Colonic mucosa (tissue), 4 donors: ENCODE measurements around the gene HOXB13. TPM values are rescaled to one million over a fixed set of nuclear protein-coding genes. Genes with fewer than 3 reads are reported as not detected.

Experiments used
- DNase-seq: peaks from one replicate; pipeline ENCODE4 v3.0.0-alpha.2; 2020
- H3K27ac ChIP-seq: fragments of 200-600 bp; one replicate; pipeline ENCODE4 v1.8.0; 2021
- H3K27me3 ChIP-seq: fragments of 200-600 bp; one replicate; pipeline ENCODE4 v1.8.0; 2021
- H3K36me3 ChIP-seq: fragments of 200-600 bp; one replicate; pipeline ENCODE4 v1.8.0; 2021
- H3K4me1 ChIP-seq: fragments of 200-600 bp; one replicate; pipeline ENCODE4 v1.8.0; 2021; ENCODE audit warnings: mild to moderate bottlenecking
- H3K4me3 ChIP-seq: fragments of 200-600 bp; one replicate; pipeline ENCODE4 v1.8.0; 2021
- H3K9ac ChIP-seq, 2 donors: one replicate each; pipeline ENCODE4 v1.7.0; 2013; ENCODE audit warnings: control low read depth in 2 of 2, low read depth in 2 of 2, low read length in 2 of 2
- H3K9me3 ChIP-seq: fragments of 200-600 bp; one replicate; pipeline ENCODE4 v1.8.0; 2021
- intact Hi-C: fragments of 100-400 bp; cut with DNase I; formaldehyde crosslinking; loops from one replicate; pipeline ENCODE4 v1.14.1; 2022
- total RNA-seq, 2 donors: library from RNA; stranded (reverse); fragmentation: NEBNext Ultra II Directional in 1 of 2; extraction: Animal tissue kit (Norgen Biotek cat#: 25700) in 1 of 2; gene quantifications; one replicate each; pipeline ENCODE4 v1.2.1, GENCODE V29; 2021
- TF ChIP-seq, protein P1 (sequence below): fragments of 200-600 bp; IDR thresholded peaks from one replicate; pipeline ENCODE4 v1.8.0; 2022; ENCODE audit warnings: antibody characterized with exemption, mild to moderate bottlenecking
- donor health status: healthy.
- donor health status: DM: no; HTN: no; CAD: no.
- donor health status: DM: no; HTN: no; CAD: no.

Gene HOXB13
- total RNA-seq, 2 donors from 2014 or later, result 82.9 to 122 TPM

DNA sequence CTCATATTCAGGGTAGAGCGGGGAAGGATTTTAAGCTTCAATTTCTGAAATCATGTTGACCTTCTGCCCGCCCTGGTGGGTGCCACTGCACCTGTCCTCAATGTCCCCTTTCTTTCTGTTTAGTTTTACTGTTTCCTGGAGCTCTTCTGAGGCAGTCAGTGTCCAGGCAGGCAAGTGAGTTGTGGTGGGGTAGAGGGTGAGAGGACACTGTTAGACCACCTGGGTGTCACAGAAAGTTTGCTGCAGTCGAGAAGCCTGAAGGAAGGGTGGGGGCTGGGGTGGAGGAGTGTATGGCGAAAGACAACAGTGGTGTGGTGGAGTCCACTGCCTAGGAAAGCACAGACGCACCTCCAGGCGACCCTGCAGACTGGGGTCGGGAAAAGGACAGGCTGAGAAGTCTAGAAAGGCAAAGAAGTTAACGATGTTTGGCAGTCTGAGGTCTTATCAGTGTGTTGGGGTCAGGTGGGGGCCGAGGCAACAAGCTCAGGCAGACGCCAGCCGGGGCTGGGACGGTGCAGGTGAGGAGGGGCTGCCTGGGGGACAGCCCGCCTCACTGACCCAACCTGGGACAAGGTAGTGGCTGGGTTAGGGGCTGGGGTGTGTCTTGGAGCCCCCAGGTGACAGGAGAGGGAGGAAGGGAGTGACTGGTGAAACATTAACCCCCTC is 23.3 kb upstream of the HOXB13 start:
- H3K27me3 ChIP-seq, result peaks cover 67% of the 10 kb centered on the region
- intact Hi-C loops, result no loop called here
- no peak overlapping the region for H3K27ac ChIP-seq
- TF ChIP-seq, protein P1, sequence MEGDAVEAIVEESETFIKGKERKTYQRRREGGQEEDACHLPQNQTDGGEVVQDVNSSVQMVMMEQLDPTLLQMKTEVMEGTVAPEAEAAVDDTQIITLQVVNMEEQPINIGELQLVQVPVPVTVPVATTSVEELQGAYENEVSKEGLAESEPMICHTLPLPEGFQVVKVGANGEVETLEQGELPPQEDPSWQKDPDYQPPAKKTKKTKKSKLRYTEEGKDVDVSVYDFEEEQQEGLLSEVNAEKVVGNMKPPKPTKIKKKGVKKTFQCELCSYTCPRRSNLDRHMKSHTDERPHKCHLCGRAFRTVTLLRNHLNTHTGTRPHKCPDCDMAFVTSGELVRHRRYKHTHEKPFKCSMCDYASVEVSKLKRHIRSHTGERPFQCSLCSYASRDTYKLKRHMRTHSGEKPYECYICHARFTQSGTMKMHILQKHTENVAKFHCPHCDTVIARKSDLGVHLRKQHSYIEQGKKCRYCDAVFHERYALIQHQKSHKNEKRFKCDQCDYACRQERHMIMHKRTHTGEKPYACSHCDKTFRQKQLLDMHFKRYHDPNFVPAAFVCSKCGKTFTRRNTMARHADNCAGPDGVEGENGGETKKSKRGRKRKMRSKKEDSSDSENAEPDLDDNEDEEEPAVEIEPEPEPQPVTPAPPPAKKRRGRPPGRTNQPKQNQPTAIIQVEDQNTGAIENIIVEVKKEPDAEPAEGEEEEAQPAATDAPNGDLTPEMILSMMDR, result no peak
- no peaks in the 10 kb centered on the region for H3K4me1 ChIP-seq
- no peak for DNase-seq
- H3K4me3 ChIP-seq, result no peak overlapping the region
- no peaks in the 10 kb centered on the region for H3K9me3 ChIP-seq
- H3K36me3 ChIP-seq, result no peaks in the 10 kb centered on the region
- no peak overlapping the region for H3K9ac ChIP-seq

DNA sequence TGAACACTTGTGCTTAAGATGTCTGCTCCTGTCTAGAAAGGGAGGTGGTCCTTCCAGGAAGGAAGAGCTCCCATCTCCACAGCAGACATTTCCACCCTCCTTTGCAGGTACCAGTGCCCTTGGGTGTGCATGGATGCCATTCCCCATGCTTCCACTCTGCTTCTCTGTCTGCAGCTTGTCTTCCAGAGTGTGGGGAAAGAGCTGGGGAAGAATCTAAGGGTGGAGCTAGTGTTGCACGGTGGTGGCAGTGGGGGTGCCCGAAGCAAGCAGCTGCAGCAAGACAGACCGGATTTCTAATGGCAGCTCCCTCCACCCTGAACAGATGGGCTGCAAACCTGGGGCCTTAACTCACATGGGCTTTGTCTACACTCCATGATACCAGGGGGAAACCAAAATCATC is 22.6 kb upstream of the HOXB13 start:
- Histone ChIP-seq H3K27me3 (peaks cover 71% of the 10 kb centered on the region), H3K9ac (no peak overlapping the region), H3K9me3 (no peaks in the 10 kb centered on the region), H3K4me1 (no peaks in the 10 kb centered on the region), H3K36me3 (no peaks in the 10 kb centered on the region), H3K4me3 (no peak overlapping the region), H3K27ac (no peak overlapping the region)
- intact Hi-C loops, result no loop called here
- no peak for DNase-seq
- TF ChIP-seq, protein P1, result no peak

DNA sequence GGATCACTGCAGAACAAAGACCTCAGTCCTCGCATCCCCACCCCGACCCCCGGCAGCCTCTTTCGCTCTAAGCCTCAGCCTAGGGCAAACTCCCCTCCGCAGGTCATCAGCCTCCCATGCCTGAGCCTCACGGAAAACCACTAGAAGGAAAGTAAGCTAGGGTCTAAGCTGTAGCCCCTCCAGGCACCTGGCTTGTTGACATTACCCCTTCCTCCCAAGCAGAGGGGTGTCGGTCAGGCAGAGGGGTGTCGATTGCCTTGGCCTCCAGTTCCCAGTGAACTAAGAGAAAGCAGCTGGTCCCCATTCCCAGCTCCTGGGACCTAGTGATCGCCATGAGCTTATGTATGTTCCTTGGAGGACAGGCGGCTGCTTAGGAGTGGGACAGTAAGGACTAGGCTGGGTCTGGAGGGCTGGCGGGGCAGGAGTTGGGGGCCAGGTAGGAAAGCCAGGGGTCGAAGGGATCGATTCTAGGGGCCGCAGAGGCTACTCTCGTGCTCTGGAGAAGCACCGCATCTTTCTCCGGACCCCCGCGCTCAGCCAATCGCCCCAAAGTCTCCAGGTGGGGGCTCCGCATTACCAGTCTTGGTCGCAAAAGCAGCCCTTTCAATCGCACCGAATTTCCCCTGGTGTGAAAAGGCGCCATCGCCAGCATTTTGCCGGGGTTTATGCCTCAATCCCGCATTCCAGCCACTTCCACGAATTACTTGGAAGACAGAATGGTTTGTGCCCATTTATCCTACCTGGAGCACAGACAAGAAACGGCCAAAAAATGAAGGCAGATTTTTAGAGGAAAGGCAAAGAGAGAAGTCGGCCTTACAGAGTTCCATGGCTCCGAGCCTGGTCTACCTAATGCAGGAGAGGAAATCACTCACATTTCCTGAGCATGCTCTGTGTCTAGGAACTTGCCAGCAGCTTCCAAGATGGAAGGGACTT is 21.3 kb upstream of the HOXB13 start:
- no peak overlapping the region for H3K9ac ChIP-seq
- no peaks in the 10 kb centered on the region for H3K9me3 ChIP-seq
- no peak for DNase-seq
- no peaks in the 10 kb centered on the region for H3K36me3 ChIP-seq
- H3K4me1 ChIP-seq, result no peaks in the 10 kb centered on the region
- no peak overlapping the region for H3K27ac ChIP-seq
- intact Hi-C loops, result no loop called here
- H3K27me3 ChIP-seq, result peaks cover 67% of the 10 kb centered on the region
- H3K4me3 ChIP-seq, result no peak overlapping the region
- TF ChIP-seq, protein P1, result no peak

- Histone ChIP-seq H3K27ac (no peak overlapping the region), H3K36me3 (no peaks in the 10 kb centered on the region), H3K4me3 (no peak overlapping the region), H3K4me1 (no peaks in the 10 kb centered on the region), H3K27me3 (peaks cover 57% of the 10 kb centered on the region), H3K9ac (no peak overlapping the region), H3K9me3 (no peaks in the 10 kb centered on the region)
- intact Hi-C loops, result no loop called here
- no peak for DNase-seq
- TF ChIP-seq, protein P1, result no peak
These were observed 20.4 kb upstream of the HOXB13 start for GRCh38 chr17:48748718-48749566.
